Stimulated activated CD8-positive, alpha-beta memory T cell treated with anti-CD3 and anti-CD28 coated beads, Interleukin-15, amount 100 ng/mL, for 1 hour (primary cell): Measurements from ENCODE around the gene DOCK3.
"Not testable (repeated sequence)": the region's sequence is repeated elsewhere in the genome, so short reads cannot be mapped to it uniquely, and the experiment has no call there.

Experiments used
- DNase-seq: peaks from one replicate; pipeline ENCODE4 v3.0.0-alpha.2; 2020; ENCODE audit warnings: low read depth

Gene DOCK3

DNA sequence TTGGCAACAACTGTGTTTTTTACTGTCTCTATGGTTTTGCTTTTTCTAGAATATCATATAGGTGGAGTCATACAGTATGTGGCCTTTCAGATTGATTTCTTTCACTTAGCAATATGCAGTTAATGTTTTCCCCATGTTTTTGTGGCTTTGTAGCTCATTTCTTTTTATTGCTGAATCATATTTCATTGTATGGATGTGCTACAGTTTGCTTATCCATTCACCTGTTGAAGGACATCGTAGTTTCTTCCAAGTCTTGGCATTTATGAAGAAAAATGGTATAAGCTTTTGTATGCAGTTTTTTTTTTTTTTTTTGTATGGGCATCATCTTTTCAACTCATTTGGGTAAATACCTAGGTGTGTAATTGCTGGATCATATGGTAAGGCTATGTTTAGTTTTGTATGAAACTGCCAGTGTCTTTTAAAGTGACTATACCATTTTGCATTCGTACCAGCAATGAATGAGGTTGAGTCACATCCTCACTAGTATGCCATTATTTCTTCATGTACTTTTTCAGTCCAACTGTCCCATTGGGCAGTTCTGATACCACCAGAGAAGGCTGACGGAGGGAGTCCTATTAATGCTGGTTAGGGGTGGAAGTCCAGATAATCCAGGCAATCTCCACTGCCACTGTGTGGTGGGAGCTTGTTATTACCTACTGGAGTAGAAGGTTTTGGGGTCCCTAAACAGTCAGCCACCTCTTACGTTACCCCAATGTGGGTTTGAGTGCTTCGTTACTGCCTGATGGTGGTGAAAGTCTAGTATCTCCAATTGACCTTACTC, 210.5 kb downstream of the DOCK3 start:
- DNase-seq = no peak

DNA sequence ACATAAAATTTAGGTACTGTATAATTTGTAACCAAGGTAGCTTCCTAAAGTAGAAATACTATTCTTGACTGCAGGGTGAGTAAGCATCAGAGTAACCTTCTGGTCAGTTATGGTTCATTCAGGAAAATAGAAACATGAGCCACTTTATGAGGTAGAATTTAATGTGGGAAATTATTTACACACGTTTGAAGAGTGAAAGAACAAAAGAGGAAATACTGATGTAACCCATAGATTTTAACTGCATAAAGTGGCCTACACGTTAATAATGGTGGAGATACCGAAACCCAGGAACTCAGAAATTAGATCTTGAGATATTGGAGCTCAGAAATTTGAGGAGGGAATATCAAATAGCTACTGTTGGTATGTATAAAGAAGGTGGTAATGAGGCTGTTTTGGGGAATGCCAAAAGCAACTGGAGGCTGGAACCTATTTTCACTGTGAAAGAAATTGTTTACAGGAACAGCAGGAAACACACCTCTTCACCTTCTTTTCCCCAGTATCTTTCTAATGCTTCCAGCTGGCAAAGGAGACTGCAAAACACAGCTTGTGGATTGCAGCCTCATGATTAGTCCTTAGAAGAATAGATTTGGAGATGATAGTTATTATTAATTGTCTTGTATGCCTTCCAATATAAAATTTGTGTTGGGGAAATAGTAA, 216.1 kb downstream of the DOCK3 start:
- no peak for DNase-seq

DNA sequence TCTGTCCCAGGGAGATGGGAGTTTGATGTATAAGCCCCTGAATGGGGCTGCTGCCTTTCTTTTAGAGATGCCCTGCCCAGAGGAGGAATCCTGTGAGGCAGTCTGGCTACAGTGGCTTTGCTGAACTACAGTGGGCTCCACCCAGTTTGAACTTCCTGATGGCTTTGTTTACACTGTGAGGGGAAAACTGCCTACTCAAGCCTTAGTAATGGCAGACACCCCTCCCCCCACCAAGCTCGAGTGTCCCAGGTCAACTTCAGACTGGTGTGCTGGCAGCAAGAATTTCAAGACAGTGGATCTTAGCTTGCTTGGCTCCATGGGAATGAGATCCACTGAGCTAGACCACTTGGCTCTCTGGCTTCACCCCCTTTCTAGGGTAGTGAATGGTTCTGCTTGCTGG, 226.4 kb downstream of the DOCK3 start:
- DNase-seq = not testable (repeated sequence)

DNA sequence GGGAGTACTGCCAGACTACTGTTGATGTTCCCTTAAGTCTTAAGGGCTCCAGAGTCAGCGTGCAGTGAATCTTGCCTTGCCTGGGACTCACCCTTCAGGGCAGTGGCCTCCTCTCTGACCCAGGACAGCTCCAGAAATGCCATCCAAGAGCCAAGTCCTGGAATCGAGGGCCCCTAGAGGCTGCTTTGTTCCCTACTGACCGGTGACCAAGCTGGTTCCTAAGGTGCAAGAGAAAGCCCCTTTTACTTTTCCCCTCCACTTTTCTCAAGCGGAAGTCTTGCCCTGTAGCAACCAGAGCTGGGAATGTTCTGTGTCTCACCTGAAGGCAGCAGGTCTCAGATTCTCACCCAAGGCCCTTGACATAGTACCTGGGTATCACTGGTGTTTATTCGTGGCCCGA, 238.0 kb downstream of the DOCK3 start:
- no peak for DNase-seq

DNA sequence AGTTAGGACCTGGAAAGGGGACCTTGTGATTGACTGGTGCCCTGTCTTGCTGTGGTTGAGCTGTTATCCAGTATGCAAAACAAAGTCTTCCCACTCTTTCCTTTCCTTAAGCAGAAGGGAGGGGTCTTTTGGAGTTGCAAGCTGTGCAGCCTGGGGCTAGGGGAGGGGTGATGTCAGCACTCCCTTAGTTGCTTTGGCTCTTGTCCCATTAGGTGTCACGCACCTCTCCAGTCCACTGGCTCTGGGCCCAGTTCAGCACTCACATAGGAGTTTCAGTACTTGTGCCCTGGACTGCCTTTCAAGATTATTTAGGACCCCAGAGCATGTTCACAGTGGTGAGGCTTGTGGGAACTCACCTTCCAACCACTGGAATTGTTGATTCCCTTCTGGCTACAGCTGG, 238.5 kb downstream of the DOCK3 start:
- DNase-seq = no peak

DNA sequence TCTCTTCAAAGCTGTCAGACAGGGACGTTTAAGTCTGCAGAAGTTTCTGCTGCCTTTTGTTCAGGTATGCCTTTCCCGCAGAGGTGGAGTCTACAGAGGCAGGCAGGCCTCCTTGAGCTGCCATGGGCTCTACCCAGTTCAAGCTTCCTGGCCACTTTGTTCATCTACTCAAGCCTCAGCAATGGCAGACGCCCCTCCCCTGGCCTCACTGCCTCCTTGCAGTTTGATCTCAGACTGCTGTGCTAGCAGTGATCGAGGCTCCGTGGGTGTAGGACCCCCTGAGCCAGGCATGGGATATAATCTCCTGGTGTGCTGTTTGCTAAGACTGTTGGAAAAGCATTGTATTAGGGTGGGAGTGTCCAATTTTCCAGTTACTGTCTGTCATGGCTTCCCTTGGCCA, 247.3 kb downstream of the DOCK3 start:
- DNase-seq = not testable (repeated sequence)

DNA sequence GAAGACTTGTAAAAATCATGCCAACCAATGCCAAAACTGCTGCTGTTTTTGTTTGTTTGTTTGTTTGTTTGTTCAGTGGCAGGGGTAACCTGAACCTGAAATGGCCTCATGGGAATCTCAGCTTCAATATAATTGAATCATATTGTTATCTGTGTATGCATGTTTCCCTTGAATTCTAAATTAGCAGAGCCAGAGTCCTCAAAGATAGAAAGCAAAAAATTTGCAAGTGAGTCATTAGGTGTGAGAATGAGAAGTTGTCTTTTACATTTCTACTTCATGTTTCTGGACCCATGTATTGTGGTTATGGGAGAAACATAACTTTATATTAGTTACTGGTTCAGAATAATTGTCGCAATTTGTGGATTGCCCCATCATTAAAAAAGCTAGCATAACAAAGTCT, 249.2 kb downstream of the DOCK3 start:
- no peak for DNase-seq

DNA sequence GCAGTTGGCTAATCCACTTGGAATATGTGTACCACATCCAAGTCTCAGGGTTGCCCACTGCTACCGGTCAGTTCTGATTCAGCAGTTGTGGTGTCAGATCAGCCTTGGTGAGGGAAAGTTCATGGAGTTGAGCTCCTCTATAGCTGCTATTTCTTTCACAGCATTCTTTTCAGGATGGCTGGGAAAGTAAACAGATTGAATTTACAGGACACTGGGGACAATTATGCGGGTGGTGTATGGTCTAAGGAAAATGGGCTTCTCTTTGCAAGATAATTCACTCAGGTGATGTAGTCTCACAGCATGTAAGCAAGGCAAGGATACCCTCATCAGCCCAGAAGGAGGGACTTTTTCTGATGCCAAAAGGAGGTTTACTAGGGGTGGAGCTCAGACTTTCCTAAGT, 249.9 kb downstream of the DOCK3 start:
- DNase-seq = no peak

DNA sequence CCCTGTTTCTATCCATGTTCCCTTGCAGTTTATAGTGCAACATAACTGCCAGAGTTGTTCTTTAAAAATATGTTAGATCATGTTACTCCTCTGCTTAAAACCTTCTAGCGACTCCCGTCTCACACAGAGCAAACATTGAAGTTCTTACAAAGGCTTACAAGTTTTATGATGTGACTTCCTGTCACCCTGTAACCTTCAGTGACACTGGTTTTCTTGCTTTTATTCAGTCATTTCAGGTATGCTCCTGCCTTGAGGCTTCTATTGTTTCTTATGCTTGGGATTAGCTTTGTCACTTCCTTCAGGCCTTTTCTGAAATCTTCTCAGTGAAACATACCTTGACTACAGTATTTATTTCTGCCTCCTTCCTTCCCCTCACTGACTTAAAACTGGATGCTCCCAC, 252.1 kb downstream of the DOCK3 start:
- no peak for DNase-seq

DNA sequence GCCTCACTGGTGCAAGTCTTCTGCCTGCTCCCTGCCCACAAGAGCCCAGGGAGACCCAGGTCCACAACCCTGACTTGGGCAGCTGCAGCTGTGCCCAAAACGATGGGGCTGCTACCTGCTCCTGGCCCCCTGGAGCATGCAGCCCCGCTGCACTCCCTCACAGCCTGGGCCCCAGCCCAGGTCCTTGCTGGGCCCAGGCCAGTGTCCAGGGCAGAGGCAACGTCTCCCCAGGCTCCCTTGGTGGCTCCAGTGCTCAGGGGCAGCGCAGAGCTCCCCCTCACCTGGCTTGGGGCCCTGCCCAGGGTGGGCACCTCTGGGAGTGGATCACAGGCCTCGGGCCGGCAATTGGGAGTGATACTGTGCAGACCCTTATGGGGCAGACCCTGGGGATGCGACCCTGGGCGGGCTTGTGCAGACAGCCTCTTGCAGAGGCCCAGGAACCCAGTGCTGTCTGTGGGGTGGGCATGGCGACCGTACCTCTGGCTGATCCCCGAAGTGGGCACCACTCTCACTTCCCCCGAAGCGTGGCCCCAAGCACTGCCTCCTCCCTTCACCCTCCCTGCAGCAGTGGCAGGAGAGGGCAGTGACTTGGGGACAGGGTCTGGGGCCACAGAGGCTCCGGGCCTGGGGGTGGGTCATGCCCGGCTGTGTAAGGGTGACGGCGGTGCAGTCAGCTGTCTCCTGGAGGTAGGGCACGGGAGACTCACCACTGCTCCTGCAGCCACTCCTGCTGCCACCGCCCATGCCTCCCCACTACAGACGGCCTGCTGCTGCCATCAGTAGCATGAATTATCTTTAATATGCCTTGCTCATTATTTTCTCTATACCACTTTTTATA, 255.9 kb downstream of the DOCK3 start:
- no peak for DNase-seq

DNA sequence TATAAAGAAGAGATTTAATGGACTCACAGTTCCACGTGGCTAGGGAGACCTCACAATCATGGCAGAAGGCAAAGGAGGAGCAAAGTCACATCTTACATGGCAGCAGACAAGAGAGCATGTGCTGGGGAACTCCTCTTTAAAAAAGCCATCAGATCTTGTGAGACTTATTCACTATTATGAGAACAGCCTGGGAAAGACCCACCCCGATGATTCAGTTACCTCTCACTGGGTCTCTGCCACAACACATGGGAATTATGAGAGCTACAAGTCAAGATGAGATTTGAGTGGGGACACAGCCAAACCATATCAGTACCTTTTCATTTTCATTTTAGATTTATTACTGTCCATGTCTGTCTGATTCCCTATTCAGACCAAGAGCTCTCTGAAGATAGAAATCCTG, 258.2 kb downstream of the DOCK3 start:
- not testable (repeated sequence) for DNase-seq

DNA sequence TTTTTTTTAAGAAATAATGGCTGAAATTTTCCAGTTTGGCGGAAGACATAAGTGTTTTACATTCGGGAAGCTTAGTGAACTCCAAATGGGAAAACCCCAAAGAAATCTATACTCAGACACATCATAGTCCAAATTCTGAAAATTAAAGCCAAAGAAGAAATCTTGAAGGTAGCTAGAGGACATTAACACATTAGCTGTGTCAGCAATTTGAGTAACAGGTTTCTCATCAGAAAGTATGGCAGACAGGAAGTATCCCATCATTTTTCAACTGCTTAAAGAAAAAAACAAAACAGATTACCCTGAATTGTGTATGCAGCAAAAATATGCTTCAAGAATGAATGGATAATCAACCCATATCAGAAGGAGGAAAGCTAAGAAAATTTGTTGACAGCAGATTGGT, 261.7 kb downstream of the DOCK3 start:
- no peak for DNase-seq

DNA sequence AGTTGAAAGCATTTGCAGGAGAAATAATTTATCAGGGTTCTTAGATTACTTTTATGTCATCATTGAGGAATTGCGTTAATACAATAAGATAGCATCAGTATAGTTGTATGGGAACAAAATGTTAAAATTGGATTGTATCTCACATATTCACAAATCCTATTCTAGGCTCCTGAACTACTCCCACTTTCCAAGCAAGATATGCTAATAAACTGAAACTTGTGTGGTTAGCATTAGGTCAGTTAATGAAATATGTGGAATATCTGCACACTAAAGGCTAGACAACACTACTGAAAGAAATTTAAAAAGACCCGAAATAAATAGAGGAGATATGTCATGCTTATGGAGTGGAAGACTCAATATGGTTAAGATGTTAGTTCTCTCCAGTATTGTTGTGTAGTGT, 272.7 kb downstream of the DOCK3 start:
- DNase-seq = no peak

DNA sequence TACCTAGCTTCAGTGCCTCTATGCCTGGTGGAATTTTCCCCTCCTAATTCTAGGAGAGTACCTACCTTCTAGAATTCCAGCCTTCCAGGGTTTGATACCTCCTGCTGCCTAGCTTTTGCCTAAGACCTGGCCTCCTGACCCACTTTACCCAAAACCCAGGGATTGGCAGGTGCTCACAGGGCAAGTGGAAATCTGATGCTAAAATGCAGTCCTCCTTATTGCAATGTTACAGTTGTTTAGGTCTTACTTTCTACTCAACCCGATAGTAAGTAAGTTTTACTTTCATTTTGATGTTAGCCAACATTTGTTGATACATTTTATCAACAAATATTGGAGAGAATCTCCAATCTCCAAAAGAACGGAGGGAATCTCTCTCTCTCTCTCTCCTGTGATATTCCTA, 275.9 kb downstream of the DOCK3 start:
- no peak for DNase-seq

DNA sequence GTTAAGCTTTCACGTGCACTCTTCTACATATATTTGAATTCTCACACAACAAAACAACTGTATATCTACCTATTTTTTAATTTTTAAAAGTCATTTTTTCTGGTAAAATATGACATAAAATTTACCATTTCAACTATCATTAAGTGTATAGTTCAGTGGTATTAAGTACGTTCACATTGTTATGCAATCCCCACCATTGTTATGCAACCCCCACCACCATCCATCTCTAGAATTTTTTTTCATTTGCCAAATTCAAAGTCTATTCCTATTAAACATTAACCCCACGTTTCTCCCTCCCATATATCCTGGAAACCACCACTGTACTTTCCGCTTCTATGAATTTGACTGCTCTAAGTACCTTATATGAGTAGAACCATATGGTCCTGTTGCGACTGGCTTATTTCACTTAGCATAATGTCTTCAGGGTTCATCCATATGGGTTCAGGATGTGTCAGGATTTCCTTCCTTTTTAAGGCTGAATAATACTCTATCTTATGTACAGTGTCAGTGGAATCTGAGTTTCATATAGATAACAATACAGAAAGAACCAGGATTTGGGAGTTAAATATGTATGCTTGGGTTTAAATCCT, 279.2 kb downstream of the DOCK3 start:
- DNase-seq = no peak

DNA sequence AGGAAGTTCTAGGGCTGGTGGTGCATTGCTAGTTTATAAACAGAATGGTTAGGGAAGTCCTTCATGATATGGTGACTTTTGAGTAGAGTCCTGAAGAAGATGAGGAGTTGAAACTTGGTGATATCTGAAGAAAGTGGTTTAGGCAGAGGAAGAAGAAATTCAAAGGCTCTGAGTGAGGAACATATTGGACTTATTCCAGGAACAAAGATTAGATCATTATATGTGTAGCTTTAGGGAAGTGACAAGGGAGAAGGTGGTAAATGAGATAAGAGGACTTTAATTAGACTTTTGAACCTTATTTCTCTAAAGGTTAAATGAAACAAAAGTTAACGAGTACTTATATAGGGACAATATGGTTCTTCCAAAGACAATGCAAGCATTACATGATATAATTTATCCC, 286.7 kb downstream of the DOCK3 start:
- no peak for DNase-seq

DNA sequence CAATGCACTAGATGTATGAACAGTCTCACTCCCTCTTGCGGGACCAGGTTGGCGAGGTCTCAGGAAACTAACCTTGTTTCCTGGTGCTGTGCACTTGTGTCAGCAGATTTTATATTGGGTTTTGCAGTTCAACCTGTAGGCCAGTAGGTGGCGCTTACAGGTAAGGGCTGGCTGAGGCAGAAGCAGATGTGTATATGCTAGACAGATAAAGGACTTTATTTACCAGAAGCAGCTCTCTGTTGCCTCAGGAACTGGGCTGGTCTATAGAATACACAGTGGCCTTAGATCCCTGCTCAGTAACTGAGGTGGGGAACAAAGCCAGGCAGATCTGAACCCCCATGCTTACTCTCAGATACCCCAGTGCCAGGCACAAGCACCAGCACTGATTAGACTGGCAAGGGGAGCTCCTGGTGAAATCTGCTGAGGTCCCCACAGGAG, 296.8 kb downstream of the DOCK3 start:
- DNase-seq = peak; percentile 25

DNA sequence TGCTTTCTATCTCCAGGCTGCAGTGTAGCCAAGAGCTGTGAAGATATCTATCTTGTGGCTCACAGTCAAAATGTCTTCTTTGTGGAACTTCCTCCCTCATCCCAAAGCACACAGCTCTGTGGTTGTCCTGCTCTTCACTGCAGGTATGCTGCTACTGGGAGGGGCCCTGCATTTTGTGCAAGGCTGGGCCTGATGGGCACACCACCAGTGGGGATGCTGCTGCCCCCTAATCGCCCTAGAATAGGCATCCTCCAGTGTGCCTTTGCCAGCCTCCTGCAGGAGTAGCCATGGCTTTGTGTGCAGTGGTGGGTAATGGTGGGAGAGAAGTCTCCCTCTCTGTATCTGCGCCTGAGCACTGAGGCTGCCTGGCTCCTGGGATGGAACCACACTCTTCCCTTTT, 297.3 kb downstream of the DOCK3 start:
- DNase-seq = no peak

DNA sequence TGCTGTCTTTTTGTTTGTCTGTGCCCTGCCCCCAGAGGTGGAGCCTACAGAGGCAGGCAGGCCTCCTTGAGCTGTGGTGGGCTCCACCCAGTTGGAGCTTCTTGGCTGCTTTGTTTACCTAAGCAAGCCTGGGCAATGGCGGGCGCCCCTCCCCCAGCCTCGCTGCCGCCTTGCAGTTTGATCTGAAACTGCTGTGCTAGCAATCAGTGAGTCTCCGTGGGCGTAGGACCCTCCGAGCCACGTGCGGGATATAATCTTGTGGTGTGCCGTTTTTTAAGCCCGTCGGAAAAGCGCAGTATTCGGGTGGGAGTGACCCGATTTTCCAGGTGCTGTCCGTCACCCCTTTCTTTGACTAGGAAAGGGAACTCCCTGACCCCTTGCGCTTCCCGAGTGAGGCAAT, 303.9 kb downstream of the DOCK3 start:
- DNase-seq = not testable (repeated sequence)

DNA sequence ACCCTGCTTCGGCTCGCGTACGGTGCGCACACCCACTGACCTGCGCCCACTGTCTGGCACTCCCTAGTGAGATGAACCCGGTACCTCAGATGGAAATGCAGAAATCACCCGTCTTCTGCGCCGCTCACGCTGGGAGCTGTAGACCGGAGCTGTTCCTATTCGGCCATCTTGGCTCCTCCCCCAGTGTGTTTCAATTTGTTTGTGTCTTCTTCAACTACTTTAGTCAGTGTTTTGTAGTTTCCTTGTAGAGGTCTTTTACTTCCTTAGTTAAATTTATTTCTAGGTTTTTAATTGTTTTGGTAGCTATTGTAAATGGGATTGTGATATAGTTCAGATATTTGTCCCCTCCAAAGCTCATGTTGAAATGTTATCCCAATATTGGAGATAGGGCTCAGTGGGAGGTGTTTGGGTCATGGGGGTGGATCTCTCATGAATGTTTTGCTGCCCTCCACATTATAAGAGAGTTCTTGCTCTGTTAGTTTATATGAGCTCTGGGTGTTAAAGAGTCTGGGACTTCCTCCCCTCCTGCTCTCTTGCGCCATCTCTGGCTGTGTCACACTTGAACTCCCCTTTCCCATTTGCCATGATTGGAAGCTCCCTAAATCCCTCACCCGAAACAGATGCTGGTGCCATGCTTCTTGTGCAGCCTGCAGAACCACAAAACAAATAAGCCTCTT, 304.4 kb downstream of the DOCK3 start:
- no peak for DNase-seq

DNA sequence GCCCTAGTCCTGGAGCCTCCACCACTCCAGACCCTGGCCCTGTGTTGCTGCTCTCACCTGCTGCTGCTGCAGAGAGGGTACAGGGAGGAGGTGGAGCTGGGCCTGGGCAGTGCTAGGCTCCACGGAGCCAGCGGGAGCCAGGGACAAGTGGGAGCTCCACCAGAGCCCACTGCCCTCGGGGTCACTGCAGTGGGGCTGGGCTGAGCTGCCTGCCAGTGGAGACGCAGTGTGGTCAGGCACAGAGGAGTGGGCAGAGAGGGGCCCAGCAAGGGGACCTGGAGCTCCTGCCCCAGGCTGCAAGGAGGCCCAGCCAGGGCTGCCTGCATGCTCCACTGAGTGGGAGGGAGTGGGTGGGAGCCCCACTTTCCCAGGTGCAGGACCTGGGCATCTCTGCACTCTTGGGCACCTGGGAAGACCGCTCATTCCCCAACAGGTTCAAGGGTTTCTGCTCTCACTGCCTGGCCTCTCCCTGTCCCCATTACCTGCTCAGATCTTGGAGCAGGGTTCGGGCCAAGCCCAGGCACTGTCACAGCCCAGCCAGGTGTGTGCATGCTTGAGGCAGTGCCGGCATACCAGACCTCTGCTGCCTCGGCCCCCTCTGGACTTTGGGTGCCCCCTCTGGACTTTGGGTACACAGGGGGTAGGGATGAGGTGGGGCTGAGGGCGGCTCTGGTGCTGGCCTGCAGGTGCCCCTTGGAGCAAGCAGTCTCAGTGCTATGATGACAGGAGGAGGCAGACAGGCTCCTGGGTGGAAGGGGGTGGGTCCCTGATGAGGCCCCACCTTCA, 308.0 kb downstream of the DOCK3 start:
- no peak for DNase-seq
